ENCODE measurements around the gene ANKRD40.

Gene ANKRD40

DNA sequence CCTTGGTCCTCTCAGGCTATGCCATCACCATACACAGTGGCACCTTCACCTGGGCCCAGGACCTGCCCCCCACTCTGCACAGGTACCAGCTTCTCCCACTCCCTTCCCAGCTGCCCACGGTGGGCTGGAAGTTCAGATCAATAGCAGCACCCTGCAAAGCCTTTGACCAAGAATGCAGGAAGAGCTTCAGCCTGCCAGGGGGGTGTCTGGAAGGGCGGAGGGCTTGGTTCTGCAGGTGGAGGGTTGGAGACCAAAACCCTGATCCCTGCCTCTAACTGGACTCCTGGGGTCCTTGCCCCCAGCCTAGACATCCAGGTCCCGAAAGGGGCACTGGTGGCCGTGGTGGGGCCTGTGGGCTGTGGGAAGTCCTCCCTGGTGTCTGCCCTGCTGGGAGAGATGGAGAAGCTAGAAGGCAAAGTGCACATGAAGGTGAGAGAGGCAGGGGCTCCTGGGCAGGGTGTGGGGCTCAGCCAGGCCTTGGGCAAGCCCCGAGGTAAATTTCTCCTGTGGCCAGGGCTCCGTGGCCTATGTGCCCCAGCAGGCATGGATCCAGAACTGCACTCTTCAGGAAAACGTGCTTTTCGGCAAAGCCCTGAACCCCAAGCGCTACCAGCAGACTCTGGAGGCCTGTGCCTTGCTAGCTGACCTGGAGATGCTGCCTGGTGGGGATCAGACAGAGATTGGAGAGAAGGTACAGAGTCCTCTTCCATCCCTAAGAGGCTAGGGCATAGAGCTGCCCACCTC, 38.7 kb downstream of the ANKRD40 start:
- no peak for DNase-seq (ENCODE audit: low spot score)

DNA sequence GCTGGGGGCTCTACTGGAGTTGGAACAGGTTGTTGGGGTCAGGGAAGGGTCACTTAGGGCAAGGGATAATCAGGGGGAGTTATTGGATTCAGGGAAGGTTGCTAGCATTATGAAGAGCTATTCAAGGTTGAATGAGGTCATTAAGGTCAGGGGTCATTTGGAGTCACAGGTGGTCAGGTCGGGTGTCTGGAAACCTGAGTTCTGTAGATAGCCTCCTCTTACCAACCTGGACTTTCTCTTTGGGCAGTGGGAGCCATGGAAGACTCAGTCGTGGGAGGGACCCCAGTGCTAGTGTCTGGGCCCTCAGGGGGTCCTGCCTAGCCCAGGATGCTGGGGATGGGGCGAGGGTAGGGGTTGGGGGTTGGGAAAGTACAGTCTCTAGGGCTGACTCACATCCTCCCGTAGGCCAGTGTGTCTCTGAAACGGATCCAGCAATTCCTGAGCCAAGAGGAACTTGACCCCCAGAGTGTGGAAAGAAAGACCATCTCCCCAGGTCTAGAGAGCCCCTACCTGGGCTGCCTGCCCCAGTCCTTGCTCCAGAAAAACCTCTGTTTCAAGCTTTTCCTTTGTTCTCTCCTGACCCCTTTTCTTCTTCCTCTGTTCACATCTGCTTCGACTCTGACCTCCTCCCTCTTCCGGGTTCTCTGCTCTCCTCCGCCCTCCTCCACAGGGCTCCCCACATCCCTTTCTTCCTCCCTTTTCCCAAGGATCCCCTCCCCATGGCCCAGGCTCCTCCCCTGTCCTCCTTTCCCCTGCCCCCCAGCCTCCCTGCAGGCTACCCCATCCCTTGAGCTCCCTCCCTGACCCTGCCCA, 39.5 kb downstream of the ANKRD40 start:
- peak; percentile 50 for DNase-seq (ENCODE audit: low spot score)

DNA sequence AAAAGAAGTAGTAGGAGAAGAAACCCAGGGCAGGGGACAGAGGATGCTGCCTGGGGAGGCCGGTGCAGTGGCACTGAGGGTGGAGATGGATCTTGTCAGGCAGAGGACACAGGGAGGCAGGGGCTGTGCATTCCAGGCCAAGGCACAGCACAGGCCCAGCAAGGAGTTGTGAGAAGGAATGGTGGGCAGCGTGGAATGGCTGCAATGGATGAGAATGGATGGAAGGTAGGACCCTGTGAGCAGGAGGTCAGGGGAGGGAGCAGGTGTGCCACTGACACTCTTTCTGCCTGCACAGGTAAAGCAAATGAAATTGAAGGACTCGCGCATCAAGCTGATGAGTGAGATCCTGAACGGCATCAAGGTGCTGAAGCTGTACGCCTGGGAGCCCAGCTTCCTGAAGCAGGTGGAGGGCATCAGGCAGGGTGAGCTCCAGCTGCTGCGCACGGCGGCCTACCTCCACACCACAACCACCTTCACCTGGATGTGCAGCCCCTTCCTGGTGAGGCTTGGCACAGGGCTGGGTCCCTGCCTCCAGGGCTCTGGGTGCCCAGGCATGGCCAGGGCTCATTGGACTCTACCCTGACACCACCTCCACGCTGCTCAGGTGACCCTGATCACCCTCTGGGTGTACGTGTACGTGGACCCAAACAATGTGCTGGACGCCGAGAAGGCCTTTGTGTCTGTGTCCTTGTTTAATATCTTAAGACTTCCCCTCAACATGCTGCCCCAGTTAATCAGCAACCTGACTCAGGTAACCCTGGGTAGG, 40.3 kb downstream of the ANKRD40 start:
- DNase-seq (ENCODE audit: low spot score), result no peak

DNA sequence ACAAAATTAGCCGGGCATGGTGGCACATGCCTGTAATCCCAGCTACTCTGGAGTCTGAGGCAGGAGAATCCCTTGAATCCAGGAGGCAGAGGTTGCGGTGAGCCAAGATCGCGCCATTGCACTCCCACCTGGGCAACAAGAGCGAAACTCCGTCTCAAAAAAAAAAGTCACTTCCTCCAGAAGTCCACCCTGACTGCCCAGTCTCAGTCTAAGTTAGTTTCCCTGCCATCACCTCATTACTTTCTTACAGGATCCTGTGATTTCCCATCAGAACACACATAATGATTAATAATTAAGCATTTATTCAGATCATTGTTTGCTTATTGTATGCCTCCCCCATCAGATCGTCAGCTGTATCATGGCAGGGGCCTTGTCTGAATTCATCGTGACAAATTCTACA, 41.4 kb downstream of the ANKRD40 start:
- no peak for DNase-seq (ENCODE audit: low spot score)

DNA sequence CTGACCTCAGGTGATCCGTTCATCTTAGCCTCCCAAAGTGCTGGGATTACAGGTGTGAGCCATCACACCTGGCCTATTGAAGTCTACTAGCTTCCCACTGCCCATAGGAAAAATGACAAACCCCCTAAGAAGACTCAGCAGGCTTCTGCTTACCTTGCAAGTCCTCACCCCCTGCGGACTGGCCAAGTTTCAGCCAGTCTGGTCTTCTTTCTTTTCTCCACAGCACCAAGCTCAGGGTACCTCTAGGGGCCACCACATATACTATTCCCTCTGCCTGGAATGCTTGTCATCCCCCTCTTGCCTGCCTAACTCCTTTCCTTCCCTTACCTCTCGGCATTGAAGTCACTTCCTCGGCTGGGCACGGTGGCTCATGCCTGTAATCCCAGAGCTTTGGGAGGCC, 41.9 kb downstream of the ANKRD40 start:
- no peak for DNase-seq (ENCODE audit: low spot score)

DNA sequence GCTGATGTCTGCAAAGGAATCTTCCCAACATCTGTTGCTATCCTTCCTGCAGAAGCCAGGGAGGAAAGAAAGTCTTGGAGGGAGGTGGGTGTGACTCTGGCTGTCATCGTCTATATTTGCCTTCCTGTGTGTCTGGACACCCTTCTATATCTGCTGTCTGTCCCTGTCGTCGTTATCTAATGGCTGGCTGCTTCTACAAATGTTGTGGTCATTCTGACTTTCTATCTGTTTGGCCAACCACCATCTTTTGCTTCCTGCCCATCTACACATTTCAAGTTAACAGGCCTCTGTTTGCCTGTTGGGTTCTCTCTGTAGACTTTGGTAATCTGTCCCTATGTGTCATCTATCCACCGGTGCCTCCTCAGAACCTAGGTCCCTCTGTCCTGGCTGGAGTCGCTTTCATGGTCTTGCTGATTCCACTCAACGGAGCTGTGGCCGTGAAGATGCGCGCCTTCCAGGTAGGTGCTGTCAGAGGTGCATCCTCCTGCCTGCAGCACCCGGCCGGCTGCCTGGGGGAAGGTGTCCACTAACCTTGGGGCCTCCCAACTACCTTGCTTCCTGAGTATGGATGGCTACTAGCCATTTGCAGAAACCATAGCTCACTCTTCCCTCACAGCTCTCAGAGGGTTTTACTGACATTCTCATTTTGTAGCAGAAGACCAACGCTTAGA, 42.8 kb downstream of the ANKRD40 start:
- DNase-seq (ENCODE audit: low spot score), result no peak

DNA sequence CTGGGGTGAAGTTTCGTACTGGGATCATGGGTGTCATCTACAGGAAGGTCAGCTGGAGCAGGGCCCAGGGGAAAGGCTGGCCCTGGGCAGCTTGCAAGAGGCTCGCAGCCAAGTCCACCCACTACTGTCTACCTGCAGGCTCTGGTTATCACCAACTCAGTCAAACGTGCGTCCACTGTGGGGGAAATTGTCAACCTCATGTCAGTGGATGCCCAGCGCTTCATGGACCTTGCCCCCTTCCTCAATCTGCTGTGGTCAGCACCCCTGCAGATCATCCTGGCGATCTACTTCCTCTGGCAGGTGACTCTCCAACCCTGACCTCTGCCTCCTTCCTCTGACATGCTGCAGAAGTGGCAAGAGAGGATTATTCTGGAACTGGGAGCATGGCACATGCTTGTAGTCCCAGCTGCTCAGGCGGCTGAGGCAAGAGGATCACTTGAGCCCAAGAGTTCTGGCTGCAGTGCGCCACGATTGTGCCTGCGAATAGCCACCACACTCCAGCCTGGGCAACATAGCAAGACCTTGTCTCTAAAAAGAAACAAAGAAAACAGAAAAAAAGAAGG, 43.8 kb downstream of the ANKRD40 start:
- no peak for DNase-seq (ENCODE audit: low spot score)

DNA sequence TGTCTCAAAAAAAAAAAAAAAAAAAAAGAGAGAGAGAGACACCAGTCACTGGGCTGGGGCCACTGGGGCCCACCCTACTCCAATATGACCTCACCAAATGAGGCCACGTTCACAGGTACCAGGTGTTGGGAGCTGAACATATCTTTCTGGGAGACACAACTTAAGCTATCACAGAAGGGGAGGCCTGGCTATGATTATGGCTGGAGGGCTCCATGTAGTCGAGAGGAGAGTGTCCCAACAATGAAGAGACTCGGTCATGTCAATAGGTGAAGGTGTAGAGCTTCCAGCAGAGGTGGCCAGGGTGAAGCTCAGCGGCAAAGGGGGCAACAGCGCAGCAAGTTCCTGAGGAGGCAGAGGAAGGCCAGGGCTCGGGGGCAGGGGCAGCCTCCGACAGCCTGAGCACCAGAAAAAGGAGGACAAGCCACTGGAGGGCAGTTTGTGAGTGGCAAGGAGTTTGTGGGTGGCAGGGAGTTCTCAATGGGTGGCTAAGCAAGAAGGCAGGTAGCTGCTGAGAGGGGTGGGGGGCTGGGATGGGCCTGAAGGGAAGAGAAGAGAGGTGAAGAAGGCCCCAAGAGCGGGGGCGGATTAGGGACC, 45.0 kb downstream of the ANKRD40 start:
- DNase-seq (ENCODE audit: low spot score), result no peak

DNA sequence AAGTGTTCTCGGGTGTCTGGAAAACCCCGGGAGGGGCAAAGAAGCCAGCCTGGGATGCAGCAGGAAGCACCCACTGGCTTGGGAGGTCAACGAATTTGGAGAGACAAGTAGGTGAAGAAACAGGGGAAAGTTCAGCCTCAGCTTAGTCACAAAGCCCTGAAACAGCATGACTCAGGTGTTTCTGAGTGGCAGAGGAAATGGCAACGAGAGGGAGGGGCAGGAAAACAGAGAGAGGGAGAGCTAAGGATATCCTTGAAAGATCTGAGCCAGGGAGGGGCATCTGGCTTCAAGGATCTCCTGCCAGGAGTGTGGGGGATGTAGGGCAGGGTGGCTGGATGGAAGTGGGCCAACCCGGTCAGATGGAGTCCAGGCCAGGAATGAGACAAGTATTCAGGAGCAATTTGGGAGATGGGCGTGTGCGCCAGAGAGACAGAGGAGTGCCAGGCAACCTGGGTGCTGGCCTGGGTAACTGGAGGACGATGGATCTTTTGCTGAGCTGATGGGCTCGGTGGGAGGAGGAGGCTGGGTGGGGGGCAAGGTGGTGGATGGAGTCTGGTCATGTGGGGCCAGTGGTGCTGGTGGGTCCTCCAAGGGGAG, 45.8 kb downstream of the ANKRD40 start:
- peak; percentile 67 for DNase-seq (ENCODE audit: low spot score)

DNA sequence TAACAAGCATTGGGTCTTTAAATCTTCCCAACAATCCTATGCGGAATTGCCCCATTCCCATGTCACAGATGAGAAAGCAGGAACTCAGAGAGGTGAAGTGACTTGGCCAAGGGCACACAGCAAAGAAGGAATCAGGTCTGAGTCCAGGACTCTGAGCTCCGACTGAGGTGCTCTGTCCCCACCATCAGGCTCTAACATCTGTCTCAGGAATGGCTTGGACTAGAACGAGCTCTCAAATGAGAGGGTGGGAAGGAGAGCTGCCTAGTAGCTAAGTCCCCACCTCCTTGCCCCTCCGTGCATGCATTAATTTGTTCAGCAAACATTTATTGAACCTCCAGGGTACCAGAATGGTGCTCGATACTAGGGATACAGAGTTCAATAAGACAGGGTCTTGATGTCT, 46.4 kb downstream of the ANKRD40 start:
- no peak for DNase-seq (ENCODE audit: low spot score)

DNA sequence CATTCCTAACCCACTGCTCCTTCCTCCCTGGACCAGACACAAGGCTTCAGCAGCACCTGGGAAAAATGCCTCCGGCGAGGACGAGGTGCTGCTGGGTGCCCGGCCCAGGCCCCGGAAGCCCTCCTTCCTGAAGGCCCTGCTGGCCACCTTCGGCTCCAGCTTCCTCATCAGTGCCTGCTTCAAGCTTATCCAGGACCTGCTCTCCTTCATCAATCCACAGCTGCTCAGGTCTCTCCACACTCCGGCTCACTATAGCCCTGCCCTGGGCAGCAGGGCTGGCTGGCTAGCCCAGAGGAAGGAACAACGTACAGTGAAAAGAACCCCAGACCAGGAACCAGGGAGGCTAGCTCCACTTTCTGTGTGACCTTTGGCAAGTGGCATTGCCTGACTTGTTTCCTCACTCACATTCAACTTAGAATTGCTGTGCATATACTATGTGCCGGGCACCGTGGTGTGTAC, 46.8 kb downstream of the ANKRD40 start:
- DNase-seq (ENCODE audit: low spot score), result no peak

DNA sequence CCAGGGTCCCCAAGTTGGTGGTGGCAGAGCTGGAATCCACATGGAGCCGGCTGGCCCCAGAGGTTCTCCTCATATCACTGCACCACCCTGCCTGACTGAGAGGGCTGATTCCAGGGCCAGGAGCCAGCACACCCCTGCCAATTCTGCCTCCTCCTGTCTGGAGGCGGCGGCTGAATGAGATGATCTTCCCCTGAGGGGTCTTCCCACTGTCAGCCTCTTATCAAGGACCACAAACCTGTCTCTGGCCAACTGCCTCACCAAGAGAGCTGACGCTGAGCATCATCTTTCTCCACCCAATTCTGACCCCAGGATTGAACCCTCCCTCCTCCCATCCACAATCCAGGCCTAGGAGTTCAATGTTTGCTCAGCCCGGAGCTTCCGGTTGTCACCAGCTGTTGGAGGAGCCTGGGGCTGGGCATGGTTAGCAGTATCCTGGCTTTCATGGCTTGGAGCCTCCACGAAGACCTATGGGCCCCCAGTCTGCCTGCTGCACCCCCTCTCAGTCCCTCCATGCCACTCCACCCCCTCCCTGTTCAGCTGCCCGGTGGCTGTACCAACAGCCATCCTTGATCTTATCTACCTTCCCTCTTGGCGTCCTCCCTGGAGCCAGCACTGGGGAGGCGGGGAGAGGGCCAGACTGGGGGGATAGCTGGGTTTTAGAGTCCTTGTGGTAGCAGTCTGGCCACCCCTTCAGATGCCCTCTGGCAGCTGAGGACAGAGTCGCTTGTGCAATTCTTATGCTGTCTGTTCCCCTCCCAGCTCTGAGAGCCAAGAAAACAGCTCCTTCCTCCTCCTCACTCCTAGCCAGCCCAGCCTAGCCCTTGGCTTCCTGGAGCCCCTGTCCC, 47.5 kb downstream of the ANKRD40 start:
- DNase-seq (ENCODE audit: low spot score), result no peak

DNA sequence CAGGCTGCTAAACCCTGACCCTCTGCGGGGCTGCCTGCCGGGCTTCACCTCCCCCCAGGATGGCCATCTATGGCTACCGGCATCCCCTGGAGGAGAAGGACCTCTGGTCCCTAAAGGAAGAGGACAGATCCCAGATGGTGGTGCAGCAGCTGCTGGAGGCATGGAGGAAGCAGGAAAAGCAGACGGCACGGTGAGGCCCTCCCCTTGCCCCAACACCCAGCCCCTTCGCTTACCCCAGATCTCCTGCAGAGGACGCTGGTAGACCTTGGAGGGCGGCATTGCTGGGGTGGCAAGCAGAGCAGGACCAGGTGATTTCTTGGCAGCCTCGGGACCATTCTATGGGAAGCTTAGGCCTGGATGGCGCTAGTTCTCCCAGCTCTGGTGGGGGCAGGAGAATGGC, 48.5 kb downstream of the ANKRD40 start:
- DNase-seq (ENCODE audit: low spot score), result no peak

DNA sequence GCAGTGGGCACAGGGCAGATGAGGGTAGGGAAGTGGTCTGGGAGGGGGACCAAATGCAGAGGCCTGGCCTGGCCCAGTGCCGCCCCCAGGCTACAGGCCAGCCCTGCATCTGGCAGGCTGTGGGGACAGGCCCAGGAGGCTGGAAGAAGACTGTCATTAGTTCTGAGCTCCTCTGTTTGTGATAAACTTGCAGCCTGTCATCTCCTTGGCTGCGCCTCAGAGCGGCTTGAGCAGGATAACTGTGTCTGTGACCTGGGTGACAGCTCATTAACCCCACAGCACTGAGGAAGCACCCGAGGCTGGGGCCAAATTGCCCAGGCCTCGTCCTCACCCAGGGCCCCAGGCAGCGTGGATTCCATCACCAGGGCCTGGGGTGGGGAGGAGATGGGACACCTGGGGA, 49.1 kb downstream of the ANKRD40 start:
- no peak for DNase-seq (ENCODE audit: low spot score)

DNA sequence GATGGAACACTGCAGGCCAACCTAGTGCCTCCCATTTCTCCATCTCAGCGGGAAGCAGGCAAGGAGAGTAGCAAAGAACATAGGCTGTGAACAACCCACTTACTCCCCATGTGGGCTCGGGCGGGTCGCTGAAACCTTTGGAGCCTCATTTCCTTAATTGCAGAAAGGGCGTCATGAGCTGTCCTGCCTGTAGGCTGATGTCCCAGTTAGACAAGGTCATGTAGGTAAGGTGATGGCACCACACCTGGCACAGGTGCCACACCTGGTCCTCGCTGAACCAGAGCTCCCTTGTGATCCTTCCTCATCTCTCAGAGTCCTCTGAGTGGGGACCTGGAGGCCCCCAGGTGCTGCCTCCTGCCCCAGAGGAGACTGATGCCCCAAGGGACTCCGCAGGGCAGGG, 50.1 kb downstream of the ANKRD40 start:
- no peak for DNase-seq (ENCODE audit: low spot score)

DNA sequence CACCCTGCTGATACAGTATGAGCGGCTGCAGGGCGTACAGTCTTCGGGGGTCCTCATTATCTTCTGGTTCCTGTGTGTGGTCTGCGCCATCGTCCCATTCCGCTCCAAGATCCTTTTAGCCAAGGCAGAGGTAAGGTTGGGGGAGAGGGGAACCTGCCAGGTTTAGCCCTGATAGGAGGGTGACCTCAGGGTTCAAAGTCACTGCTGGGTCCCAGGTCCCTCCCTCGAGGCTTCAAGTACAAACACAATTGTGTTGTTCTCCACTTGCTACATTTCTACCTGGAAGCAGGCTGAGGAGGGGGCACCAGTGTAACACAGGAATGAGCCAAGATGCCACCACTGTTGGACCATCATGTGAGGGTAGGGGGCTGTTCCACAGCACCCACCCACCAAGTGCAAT, 50.7 kb downstream of the ANKRD40 start:
- DNase-seq (ENCODE audit: low spot score), result no peak

DNA sequence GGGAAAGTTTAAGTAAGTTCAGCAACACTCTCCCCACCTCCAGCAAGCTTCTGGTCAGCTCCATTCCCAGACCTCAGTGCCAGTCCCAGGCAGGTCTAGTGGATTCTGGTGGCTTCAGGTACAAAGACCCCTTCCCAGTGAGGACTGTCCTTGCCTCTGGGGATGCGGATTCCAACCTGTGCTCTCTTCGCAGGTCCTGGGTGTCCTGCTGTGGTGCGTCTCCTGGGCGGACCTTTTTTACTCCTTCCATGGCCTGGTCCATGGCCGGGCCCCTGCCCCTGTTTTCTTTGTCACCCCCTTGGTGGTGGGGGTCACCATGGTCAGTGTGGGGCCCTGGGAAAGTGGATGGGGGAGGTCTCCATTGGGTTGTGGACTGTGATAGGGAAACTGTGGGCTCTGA, 51.2 kb downstream of the ANKRD40 start:
- DNase-seq (ENCODE audit: low spot score), result no peak

DNA sequence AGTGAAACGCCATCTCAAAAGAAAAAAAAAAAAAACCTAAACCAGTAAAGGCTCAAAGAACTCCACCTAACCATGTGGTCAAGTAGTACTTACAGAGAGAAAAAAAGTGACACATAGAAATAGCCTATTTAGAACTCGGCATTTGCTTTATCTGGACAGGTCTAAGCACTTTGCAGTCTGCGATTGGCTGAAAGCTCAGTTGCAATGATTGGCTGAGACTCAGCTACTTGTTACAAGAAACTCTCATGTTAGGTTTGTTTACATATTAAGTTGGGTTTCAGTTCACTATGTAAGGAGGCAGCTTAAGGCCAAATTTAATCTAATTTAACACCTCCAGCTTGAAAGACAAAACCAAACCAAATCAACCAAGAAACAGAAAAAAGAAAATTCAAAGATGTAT, 54.0 kb downstream of the ANKRD40 start:
- no peak for DNase-seq (ENCODE audit: low spot score)

DNA sequence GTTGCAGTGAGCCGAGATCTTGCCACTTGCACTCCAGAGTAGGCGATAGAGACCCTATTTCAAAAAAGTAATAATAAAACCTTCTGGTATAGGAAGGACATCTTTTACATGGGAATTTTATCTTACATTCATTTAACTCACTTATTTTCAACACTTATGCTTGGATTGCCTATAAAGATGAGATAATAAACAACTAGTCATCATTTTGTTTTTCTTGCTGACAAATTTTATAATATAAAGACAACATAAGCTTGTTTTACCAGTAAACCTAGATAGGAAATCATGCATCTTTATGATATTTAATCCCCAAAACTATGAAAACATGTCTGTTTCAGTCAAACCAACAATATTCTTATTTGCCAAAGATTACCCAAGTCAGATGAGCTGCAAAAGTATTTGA, 56.1 kb downstream of the ANKRD40 start:
- no peak for DNase-seq (ENCODE audit: low spot score)

All from iPS-NIHi11 (cell line).